ENCODE results near the gene KRTAP12-4. TPM values are rescaled to one million over a fixed set of nuclear protein-coding genes. Genes with fewer than 3 reads are reported as not detected.

KRTAP12-4 gene
- total RNA-seq, result not detected
- not detected for polyA plus RNA-seq (ENCODE audit: insufficient read depth, low read depth, low replicate concordance)
- long read RNA-seq, donor 1, result 0 reads
- long read RNA-seq, donor 2, result 0 reads
- long read RNA-seq, donor 3, result 0 reads
- long read RNA-seq, donor 4, result 0 reads
- long read RNA-seq, donor 5, result 0 reads
- long read RNA-seq, donor 6, result 0 reads
- long read RNA-seq, donor 7, result 0 reads
- long read RNA-seq, donor 8, result 0 reads
- long read RNA-seq, donor 9, result 0 reads
- long read RNA-seq, donor 10, result 0 reads

- H3K9ac ChIP-seq (ENCODE audit: low read length in 3 of 3), result no peak within 1 kb of the TSS
- peaks cover 0 to 11% (median 4%) of the 10 kb centered on the region in 3 donors for H3K9me3 ChIP-seq (ENCODE audit: control insufficient read depth in 2 of 3, insufficient read depth in 1 of 3, low read length in 3 of 3)
- DNase-seq (no peak), FAIRE-seq (no peak)
- intact Hi-C loops (cut with DNase I), result no loop called here
- TF ChIP-seq CTCF (IDR thresholded peaks at IDR 0.05; ENCODE audit: borderline replicate concordance, extremely low read depth, insufficient read depth), result no peak
- no peaks in the 10 kb centered on the region for H3K27me3 ChIP-seq (ENCODE audit: control insufficient read depth, insufficient read depth, low read length)
- H3K4me3 ChIP-seq (ENCODE audit: low read length in 3 of 3), result no peak within 1 kb of the TSS
- H3K27ac ChIP-seq (ENCODE audit: low read depth in 2 of 2, low read length in 2 of 2), result no peak within 1 kb of the TSS
- no peaks in the 10 kb centered on the region for H3K4me1 ChIP-seq (ENCODE audit: control insufficient read depth in 2 of 3, insufficient read depth in 2 of 3, low read depth in 1 of 3, low read length in 3 of 3)
- H3K36me3 ChIP-seq (ENCODE audit: control insufficient read depth in 2 of 3, insufficient read depth in 3 of 3, low read length in 3 of 3), result no peaks in the 10 kb centered on the region
Measured at GRCh38 chr21:44654576-44655175, at the start of gene KRTAP12-4. KRTAP12-4 (minus strand) TSS chr21:44654659; CDS start chr21:44654614, 45 bp downstream.

GRCh38 chr21:44703731-44704635 lies 49.5 kb upstream of the KRTAP12-4 start:
- intact Hi-C loops (cut with DNase I), result no loop called here
- H3K27me3 ChIP-seq (ENCODE audit: control insufficient read depth, insufficient read depth, low read length), result peaks cover 18% of the 10 kb centered on the region
- H3K36me3 ChIP-seq (ENCODE audit: control insufficient read depth in 2 of 3, insufficient read depth in 3 of 3, low read length in 3 of 3), result no peaks in the 10 kb centered on the region
- TF ChIP-seq CTCF (IDR thresholded peaks at IDR 0.05; ENCODE audit: borderline replicate concordance, extremely low read depth, insufficient read depth), result no peak
- no peaks in the 10 kb centered on the region for H3K4me1 ChIP-seq (ENCODE audit: control insufficient read depth in 2 of 3, insufficient read depth in 2 of 3, low read depth in 1 of 3, low read length in 3 of 3)
- H3K9ac ChIP-seq (ENCODE audit: low read length in 3 of 3), result no peak overlapping the region
- no peaks in the 10 kb centered on the region for H3K9me3 ChIP-seq (ENCODE audit: control insufficient read depth in 2 of 3, insufficient read depth in 1 of 3, low read length in 3 of 3)
- DNase-seq (peak in 1 of 5 donors; percentile 51), FAIRE-seq (no peak)
- no peak overlapping the region for H3K4me3 ChIP-seq (ENCODE audit: low read length in 3 of 3)
- no peak overlapping the region for H3K27ac ChIP-seq (ENCODE audit: low read depth in 2 of 2, low read length in 2 of 2)

GRCh38 chr21:44702973-44703730 lies 48.7 kb upstream of the KRTAP12-4 start:
- Histone ChIP-seq H3K9ac (ENCODE audit: low read length in 3 of 3) (no peak overlapping the region), H3K9me3 (ENCODE audit: control insufficient read depth in 2 of 3, insufficient read depth in 1 of 3, low read length in 3 of 3) (no peaks in the 10 kb centered on the region), H3K4me3 (ENCODE audit: low read length in 3 of 3) (no peak overlapping the region), H3K36me3 (ENCODE audit: control insufficient read depth in 2 of 3, insufficient read depth in 3 of 3, low read length in 3 of 3) (no peaks in the 10 kb centered on the region), H3K27ac (ENCODE audit: low read depth in 2 of 2, low read length in 2 of 2) (no peak overlapping the region), H3K4me1 (ENCODE audit: control insufficient read depth in 2 of 3, insufficient read depth in 2 of 3, low read depth in 1 of 3, low read length in 3 of 3) (no peaks in the 10 kb centered on the region), H3K27me3 (ENCODE audit: control insufficient read depth, insufficient read depth, low read length) (peaks cover 15% of the 10 kb centered on the region)
- intact Hi-C loops (cut with DNase I), result no loop called here
- no peak for TF ChIP-seq CTCF (IDR thresholded peaks at IDR 0.05; ENCODE audit: borderline replicate concordance, extremely low read depth, insufficient read depth)
- DNase-seq (no peak), FAIRE-seq (no peak)

Data from kidney (tissue), 22 donors.